Measurements from ENCODE around the gene AK8.

DNA sequence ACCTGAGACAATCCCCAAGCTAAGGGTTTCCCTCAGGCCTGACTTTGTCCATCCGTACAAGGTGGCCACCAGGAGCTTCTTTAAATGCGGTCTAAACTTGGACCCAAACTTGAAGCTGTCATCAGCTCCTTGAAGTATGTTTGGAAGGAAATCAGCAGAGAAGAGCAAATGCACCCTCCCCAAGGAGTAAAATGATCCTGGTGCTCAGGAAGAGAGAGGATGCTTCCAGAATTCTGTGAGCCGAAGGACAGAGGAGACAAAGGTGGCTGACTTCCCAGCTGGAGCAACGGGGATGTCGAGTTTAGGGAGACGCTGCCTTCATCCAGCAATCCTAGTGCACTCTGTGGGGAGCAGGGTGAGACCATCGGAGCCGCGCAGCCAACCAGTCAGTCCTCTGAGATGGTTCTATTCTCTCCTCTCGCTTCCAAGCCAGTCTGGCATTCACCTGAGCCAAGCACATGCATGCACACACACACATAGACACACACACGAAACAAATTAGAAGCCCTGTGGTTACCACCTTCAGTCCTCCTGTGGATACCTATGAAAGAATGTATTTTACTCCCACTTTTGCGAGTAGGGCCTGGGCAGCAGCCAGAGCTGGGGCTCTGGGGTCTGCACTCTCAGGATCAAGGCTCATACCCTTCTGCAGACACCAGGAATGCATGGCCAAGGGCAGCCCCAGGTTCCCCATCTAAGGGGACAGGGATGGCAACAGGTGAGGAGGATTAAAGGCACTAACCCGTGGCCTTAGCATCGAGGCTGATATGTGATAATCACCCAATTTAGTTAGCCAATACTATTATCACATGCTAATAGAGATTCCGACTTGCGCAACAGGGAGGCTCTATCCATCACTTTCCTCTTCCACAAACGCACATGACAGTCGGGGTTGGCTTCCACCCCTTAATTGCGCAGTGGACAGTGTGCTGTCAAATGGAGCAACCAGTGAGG lies 132.1 kb downstream of the AK8 start:
- TF ChIP-seq, protein P1, sequence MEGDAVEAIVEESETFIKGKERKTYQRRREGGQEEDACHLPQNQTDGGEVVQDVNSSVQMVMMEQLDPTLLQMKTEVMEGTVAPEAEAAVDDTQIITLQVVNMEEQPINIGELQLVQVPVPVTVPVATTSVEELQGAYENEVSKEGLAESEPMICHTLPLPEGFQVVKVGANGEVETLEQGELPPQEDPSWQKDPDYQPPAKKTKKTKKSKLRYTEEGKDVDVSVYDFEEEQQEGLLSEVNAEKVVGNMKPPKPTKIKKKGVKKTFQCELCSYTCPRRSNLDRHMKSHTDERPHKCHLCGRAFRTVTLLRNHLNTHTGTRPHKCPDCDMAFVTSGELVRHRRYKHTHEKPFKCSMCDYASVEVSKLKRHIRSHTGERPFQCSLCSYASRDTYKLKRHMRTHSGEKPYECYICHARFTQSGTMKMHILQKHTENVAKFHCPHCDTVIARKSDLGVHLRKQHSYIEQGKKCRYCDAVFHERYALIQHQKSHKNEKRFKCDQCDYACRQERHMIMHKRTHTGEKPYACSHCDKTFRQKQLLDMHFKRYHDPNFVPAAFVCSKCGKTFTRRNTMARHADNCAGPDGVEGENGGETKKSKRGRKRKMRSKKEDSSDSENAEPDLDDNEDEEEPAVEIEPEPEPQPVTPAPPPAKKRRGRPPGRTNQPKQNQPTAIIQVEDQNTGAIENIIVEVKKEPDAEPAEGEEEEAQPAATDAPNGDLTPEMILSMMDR (IDR thresholded peaks at IDR 0.05), result no peak
- no peak for TF ChIP-seq POLR2A (IDR thresholded peaks at IDR 0.05)
